Measurements from ENCODE around the gene EGLN3.

EGLN3 gene

GRCh38 chr14:33909380-33910084 lies 41.3 kb downstream of the EGLN3 start:
- no peak for DNase-seq

DNA sequence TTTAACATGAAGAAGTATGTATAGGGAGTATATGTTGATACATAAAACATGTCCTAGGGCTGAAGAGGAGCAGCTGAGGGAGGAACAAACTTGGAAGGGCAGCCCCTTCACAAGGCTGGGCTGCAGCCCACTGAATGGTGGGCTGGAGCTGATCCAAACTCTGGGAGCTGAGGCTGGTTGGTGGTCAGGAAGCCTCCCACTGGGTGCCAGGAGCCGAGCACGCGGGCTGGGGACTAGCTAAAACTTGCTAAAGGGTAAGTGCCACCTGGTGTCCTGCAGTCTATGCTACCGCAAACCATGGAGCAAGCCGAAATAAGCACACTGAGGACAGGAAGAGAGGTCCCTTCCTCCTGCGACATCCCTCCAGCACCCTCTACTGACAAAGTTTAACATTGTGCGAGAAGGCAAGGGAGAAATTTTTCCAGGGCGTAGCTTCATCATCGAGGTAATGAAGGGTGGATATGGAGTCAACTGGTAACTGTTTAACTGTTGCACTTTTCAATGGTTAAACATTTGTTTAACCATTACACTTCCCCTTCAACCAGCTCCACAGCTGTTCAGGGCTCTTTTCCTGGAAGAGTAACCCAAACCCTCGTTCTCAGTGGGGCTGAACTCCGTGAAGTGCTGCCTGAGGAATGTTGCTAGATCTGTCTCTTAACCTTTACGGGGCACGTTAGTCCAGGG lies 42.2 kb downstream of the EGLN3 start:
- no peak for DNase-seq

- DNase-seq = no peak
Observed at GRCh38 chr14:33906968-33907367, 43.9 kb downstream of the EGLN3 start.

GRCh38 chr14:33904609-33905008 lies 46.3 kb downstream of the EGLN3 start:
- DNase-seq = no peak

DNA sequence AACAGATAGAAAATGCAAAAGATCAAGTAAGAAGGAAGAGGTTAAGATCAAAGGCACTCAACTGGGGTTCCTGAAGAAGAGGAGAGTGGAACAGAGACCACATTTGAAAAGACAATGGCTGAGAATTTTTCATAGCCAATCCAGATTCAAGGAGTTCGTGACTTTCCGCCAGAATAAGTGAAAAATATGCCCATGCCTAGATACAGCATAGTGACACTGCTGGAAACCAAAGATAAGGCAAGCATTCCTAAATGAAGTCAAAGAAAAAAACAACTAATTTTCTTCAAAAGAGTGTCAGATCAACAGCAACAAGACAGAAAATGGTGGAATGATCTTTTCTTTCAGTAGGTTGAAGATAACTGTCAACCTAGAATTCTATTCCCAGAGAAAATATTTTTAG lies 47.5 kb downstream of the EGLN3 start:
- DNase-seq = no peak

- no peak for DNase-seq
Observed at GRCh38 chr14:33902363-33902762, 48.5 kb downstream of the EGLN3 start.

DNA sequence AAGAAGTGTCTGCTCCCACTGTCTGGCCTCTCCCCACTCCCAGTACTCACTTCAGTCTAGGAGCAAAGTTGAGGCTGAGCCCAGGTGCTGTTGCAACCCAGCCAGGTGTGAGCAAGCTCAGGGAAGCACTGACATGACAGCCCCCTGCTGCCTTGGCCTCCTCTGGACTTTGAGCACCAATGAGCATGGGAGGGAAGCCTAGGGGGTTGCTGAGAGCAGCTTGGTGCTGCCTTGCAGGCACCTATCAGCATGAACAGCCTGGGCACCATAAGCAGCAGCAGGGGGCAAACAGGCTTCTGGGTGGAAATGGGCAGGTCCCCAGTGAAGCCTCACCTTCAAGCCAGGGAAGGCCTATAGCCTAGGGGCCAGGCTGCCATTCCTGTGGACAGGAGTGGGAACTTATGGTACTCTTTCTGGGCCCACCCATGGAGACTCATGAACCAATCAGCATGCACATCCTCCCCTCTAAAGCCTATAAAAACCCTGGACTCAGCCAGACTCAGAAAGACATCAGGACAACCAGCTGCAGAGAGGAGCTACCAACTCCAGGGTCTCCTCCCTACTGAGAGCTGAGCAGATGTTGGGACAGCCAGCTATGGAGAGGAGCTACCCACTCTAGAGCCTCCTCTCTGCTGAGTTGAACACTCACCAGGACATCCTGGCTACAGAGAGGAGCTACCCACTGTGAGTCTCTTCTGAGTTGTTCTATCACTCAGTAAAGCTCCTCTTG lies 49.3 kb downstream of the EGLN3 start:
- no peak for DNase-seq

- DNase-seq = no peak
Observed at GRCh38 chr14:33900706-33901105, 50.2 kb downstream of the EGLN3 start.

- DNase-seq = no peak
Observed at GRCh38 chr14:33899723-33900341, 51.0 kb downstream of the EGLN3 start.

- no peak for DNase-seq
Observed at GRCh38 chr14:33897878-33898535, 52.9 kb downstream of the EGLN3 start.

GRCh38 chr14:33897382-33897781 lies 53.5 kb downstream of the EGLN3 start:
- DNase-seq = no peak

DNA sequence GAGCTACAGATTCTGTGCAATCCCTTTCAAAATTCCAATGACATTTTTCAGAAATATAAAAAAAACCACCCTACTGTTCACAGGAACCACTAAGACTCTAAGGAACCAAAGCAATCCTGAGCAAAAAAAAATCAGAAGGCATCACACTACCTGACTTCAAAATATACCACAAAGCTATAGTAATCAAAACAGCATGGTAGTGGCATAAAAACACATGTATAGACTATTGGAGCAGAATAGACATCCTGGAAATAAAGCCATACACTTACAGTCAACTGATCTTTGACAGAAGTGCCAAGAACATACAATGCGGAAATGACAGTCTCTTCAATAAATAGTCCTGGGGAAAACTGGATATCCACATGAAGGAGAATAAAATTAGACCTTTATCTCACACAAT lies 56.5 kb downstream of the EGLN3 start:
- no peak for DNase-seq

- DNase-seq = no peak
Observed at GRCh38 chr14:33891700-33892099, 59.2 kb downstream of the EGLN3 start.

- no peak for DNase-seq
Observed at GRCh38 chr14:33884916-33885315, 66.0 kb downstream of the EGLN3 start.

GRCh38 chr14:33880330-33880729 lies 70.5 kb downstream of the EGLN3 start:
- no peak for DNase-seq

DNA sequence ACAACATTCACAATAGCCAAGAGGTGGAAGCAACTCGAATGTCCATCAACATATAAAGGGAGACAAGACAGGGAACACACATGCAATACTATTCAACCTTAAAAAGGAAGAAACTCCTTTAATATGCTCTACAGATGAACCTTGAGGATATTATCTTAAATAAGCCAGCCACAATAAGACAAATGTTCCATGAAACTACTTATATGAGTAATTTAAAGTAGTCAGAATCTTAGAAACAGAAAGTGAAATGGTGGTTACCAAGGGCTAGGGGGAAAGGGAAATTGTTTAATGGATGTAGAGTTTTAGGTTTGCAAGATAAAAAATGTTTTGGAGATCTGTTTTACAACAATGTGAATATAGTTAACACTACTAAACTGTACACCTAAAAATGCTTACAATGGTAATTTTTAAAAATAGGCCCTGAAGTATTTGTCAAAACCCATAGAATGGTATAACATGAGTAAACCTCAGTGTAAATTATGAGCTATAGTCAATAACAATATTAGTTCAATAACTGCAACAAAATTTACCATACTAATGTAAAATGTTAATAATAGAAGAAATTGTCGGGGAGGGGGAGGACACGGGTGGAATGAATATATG lies 71.1 kb downstream of the EGLN3 start:
- DNase-seq = no peak

DNA sequence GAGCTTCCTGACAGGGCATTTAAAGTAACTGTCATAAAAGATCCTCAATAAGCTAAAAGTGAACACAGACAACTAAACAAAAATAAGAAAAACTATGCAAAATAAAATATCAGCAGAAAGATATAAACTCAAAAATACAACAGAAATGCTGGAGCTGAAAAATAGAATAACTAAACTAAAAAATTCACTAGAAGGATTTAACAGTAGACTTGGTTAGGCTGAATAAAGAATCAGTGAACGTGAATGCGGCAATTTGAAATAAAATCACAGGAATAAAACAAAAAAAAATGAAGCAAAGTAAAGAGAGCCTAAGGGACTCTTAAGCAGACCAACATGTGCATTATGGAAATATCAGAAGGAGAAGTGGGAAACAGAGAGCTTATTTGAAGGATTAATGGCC lies 74.6 kb downstream of the EGLN3 start:
- DNase-seq = no peak

Measured in activated naive CD4-positive, alpha-beta T cell treated with anti-CD3 and anti-CD28 coated beads, Interleukin-2, amount 50 U/mL, for 16 hours (primary cell).